Vagina (tissue), 2 donors: Measurements from ENCODE around the gene MERTK. TPM values are rescaled to one million over a fixed set of nuclear protein-coding genes. Genes with fewer than 3 reads are reported as not detected.

Experiments used
- DNase-seq, 2 donors: peaks; one replicate each; pipeline ENCODE4 v3.0.0-alpha.2; 2017; ENCODE audit errors: extremely low spot score in 2 of 2
- H3K27ac ChIP-seq: fragments of 200-600 bp; sonication (generic); one replicate; pipeline ENCODE4 v1.5.1; 2019
- H3K27me3 ChIP-seq: fragments of 200-600 bp; sonication (generic); one replicate; pipeline ENCODE4 v1.5.1; 2019
- H3K36me3 ChIP-seq, 2 donors: fragments of 200-600 bp; sonication (generic); one replicate each; pipeline ENCODE4 v1.5.1; 2017 to 2019
- H3K4me1 ChIP-seq: fragments of 200-600 bp; sonication (generic); one replicate; pipeline ENCODE4 v1.5.1; 2019
- H3K4me3 ChIP-seq, 2 donors: fragments of 200-600 bp; sonication (generic); 1 replicate in 1 of 2; 2 replicates in 1 of 2; pipeline ENCODE4 v1.5.1; 2016 to 2019
- H3K9me3 ChIP-seq: fragments of 200-600 bp; sonication (generic); one replicate; pipeline ENCODE4 v1.5.1; 2019
- CTCF ChIP-seq, 3 experiments: fragments of 450-650 bp in 2 of 3; fragments of 200-600 bp in 1 of 3; sonication (generic) in 1 of 3; IDR thresholded peaks; one replicate each; pipeline ENCODE4 v1.5.1; 2017 to 2019; ENCODE audit warnings: antibody characterized with exemption in 3 of 3, mild to moderate bottlenecking in 2 of 3, moderate library complexity in 2 of 3
- POLR2A ChIP-seq, 2 donors: fragments of 450-650 bp; IDR thresholded peaks; one replicate each; pipeline ENCODE4 v1.6.1; 2017; ENCODE audit warnings: antibody characterized with exemption in 2 of 2, mild to moderate bottlenecking in 2 of 2, moderate library complexity in 2 of 2
- POLR2AphosphoS5 ChIP-seq, 2 donors: sonication (generic); formaldehyde crosslinking; IDR thresholded peaks; one replicate each; pipeline ENCODE4 v1.9.0; 2017; ENCODE audit warnings: antibody characterized with exemption in 2 of 2, mild to moderate bottlenecking in 2 of 2, low read depth in 1 of 2; ENCODE audit not compliant: insufficient read depth in 1 of 2
- intact Hi-C: fragments of 100-400 bp; cut with DNase I; formaldehyde crosslinking; loops from one replicate; pipeline ENCODE4 v1.15.1; 2023
- total RNA-seq: library from RNA; depleted of rRNA; stranded (reverse); fragments of >200 nt; gene quantifications from one replicate; pipeline ENCODE4 v1.2.3, GENCODE V29; 2016

The MERTK gene
- total RNA-seq, 1 donor from 2014 or later: 15.7 TPM

GRCh38 chr2:111884592-111884964 lies 13.8 kb upstream of the MERTK start:
- Histone ChIP-seq H3K36me3 (no peaks in the 10 kb centered on the region), H3K27me3 (no peaks in the 10 kb centered on the region), H3K4me3 (peak overlapping the region; percentile 79 to 96), H3K9me3 (no peaks in the 10 kb centered on the region), H3K4me1 (peaks cover 17% of the 10 kb centered on the region), H3K27ac (peak overlapping the region; percentile 69)
- TF ChIP-seq CTCF (IDR thresholded peaks at IDR 0.05) (no peak), POLR2A (IDR thresholded peaks at IDR 0.05) (no peak), POLR2AphosphoS5 (IDR thresholded peaks at IDR 0.05; ENCODE audit: insufficient read depth in 1 of 2, low read depth in 1 of 2) (no peak)
- DNase-seq: no peak
- intact Hi-C loops: no loop called here

GRCh38 chr2:111896024-111896423 lies 2.4 kb upstream of the MERTK start:
- no peak for TF ChIP-seq POLR2AphosphoS5 (IDR thresholded peaks at IDR 0.05; ENCODE audit: insufficient read depth in 1 of 2, low read depth in 1 of 2)
- TF ChIP-seq CTCF (IDR thresholded peaks at IDR 0.05): no peak
- no peak for TF ChIP-seq POLR2A (IDR thresholded peaks at IDR 0.05)
- H3K9me3 ChIP-seq: no peaks in the 10 kb centered on the region
- no peaks in the 10 kb centered on the region for H3K27me3 ChIP-seq
- H3K4me3 ChIP-seq: no peak overlapping the region
- peaks cover 20% of the 10 kb centered on the region for H3K4me1 ChIP-seq
- DNase-seq: no peak
- H3K36me3 ChIP-seq: no peaks in the 10 kb centered on the region
- intact Hi-C loops: loop anchor here (5.0 kb wide), 1 partner anchor 156 kb away; no protein-coding TSS in a partner anchor
- H3K27ac ChIP-seq: no peak overlapping the region

- intact Hi-C loops: loop anchor here (5.0 kb wide), 1 partner anchor 156 kb away; no protein-coding TSS in a partner anchor
- TF ChIP-seq POLR2A (IDR thresholded peaks at IDR 0.05): no peak
- TF ChIP-seq CTCF (IDR thresholded peaks at IDR 0.05): no peak
- TF ChIP-seq POLR2AphosphoS5 (IDR thresholded peaks at IDR 0.05; ENCODE audit: insufficient read depth in 1 of 2, low read depth in 1 of 2): no peak
Observed at GRCh38 chr2:111896576-111896975, 1.8 kb upstream of the MERTK start.

GRCh38 chr2:111897630-111897923 lies 830 bp upstream of the MERTK start:
- no peak for TF ChIP-seq POLR2A (IDR thresholded peaks at IDR 0.05)
- no peak for TF ChIP-seq CTCF (IDR thresholded peaks at IDR 0.05)
- TF ChIP-seq POLR2AphosphoS5 (IDR thresholded peaks at IDR 0.05; ENCODE audit: insufficient read depth in 1 of 2, low read depth in 1 of 2): no peak
- no peaks in the 10 kb centered on the region for H3K9me3 ChIP-seq
- intact Hi-C loops: loop anchor here (5.0 kb wide), 1 partner anchor 155 kb away; no protein-coding TSS in a partner anchor
- peaks cover 20% of the 10 kb centered on the region for H3K4me1 ChIP-seq
- no peak for DNase-seq
- H3K4me3 ChIP-seq: peak overlapping the region; percentile 80
- H3K27me3 ChIP-seq: no peaks in the 10 kb centered on the region
- no peaks in the 10 kb centered on the region for H3K36me3 ChIP-seq
- peak overlapping the region; percentile 95 for H3K27ac ChIP-seq

More at GRCh38 chr2:111896576-111896975, 1.8 kb upstream of the MERTK start:
- no peaks in the 10 kb centered on the region for H3K9me3 ChIP-seq
- H3K4me1 ChIP-seq: peaks cover 20% of the 10 kb centered on the region
- no peaks in the 10 kb centered on the region for H3K27me3 ChIP-seq
- H3K27ac ChIP-seq: no peak overlapping the region
- H3K36me3 ChIP-seq: no peaks in the 10 kb centered on the region
- DNase-seq: no peak
- no peak overlapping the region for H3K4me3 ChIP-seq

GRCh38 chr2:111898703-111899514 lies 502 bp downstream of the MERTK start:
- Histone ChIP-seq H3K4me3 (peak overlapping the region; percentile 80), H3K4me1 (peaks cover 20% of the 10 kb centered on the region), H3K27ac (peak overlapping the region; percentile 95), H3K27me3 (no peaks in the 10 kb centered on the region), H3K36me3 (no peaks in the 10 kb centered on the region), H3K9me3 (no peaks in the 10 kb centered on the region)
- no peak for DNase-seq
- intact Hi-C loops: loop anchor here (5.0 kb wide), 1 partner anchor 153 kb away; no protein-coding TSS in a partner anchor
- no peak for TF ChIP-seq POLR2A (IDR thresholded peaks at IDR 0.05)
